HG03378 (cell line): ENCODE data around the gene FAM151B.
A peak's percentile ranks its signal among the peaks of the same experiment; 100 is the strongest.
"Not testable (repeated sequence)": the region's sequence is repeated elsewhere in the genome, so short reads cannot be mapped to it uniquely, and the experiment has no call there.

Experiments
- ATAC-seq: cut with Tn5 transposase; IDR thresholded peaks from one replicate; pipeline ENCODE4 v1.9.1; 2021; ENCODE audit warnings: mild to moderate bottlenecking, moderate library complexity; ENCODE audit not compliant: unreplicated experiment

FAM151B gene, protein sequence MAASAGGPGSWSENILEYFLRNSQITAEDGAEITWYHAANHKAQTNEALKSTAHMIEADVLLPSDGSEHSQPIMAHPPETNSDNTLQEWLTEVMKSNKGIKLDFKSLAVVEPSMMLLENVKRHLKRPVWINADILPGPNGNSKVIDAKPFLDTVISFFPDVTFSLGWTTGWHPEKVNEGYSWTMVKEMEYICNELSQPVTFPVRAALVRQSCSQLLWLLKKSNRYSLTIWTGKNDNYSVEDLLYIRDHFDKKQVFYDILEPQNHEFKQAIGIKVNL

DNA sequence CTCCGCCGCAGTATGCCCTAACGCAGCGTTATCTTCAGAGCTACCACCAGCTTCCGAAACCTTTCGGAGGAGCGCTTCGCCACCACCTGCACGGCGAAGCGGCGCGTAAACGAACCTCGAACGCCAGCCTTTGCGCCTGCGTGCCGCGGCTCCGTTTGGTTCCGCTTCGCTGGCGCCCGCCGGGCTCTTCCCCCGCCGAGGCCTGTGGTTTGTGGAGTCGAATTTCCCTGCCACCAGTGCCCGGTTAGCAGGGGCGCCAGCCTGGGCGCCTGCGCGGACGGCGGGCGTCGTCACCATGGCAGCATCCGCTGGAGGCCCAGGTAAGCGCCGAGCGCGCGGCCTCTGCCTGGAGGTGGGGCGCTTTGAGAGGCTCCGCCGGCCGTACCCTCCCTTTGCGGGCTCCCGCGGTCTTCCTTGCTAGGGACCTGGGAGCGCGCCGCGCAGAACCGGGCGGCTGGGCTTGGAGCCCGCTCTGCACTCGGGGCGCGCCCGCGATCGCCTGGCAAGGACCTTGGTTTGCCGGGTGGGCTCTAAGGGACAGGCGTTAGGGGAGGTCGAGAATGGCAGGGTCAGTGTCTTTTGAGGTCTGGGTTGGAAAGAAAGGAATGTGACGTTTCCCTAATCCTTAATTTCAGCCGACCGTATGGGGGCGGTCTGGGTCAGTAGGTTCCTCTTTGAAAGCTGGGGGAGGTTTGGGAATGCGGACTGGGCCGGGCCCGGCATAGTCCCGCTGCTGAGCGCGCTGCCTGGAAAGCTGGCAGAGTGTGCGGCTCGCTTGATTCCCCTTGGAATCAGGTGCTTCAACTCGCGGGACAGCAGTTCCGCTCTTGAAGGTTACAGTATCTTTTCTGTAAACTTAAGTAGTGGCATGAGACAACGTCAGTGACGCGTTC, at the start of gene FAM151B:
FAM151B (plus strand) TSS at position 272 of the 893 bp plus-strand sequence; CDS start at position 296, 24 bp downstream.
- ATAC-seq = peak; percentile 71

GRCh38 chr5:80438739-80439138, 49.2 kb upstream of the FAM151B start:
- no peak for ATAC-seq

- ATAC-seq = no peak
Measured at GRCh38 chr5:80439213-80439612, 48.7 kb upstream of the FAM151B start.

DNA sequence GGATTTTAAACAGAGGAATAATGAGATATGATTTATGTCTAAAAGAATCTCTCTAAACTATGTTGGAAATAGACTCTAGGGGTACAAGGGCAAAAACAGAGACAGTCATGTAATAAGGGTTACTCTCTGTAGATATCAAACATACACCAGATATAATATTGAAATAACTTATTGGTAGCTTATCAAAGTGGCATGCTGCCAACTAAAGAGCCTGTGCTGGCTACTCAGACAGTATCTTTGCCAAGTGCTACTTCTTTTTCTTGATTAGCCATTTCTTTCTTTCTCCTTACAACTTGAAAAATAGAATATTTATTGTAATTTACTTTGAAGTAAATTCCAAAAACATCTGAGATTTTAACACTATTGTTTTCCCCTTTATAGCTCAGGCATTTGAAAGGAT, 45.2 kb upstream of the FAM151B start:
- no peak for ATAC-seq

DNA sequence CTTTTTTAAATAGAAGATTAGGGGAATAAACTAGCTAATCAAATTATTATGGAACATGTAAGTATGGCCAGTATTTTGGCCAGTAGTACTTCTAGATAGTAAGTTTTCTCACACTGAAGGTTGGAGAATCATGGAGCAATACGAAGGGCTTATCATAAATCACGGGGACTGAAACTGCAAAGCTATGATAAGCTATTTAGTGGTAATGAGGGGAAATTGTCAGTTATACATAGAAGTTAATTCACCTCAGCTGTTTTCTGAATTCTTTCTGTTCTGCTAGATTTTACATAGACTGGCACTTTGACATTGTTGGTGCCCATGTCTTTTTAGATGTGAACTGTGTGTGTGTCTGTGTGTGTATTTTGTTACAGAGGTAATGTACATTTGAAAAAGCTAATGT, 34.5 kb upstream of the FAM151B start:
- ATAC-seq = no peak

- no peak for ATAC-seq
Measured at GRCh38 chr5:80463269-80463668, 24.6 kb upstream of the FAM151B start.

GRCh38 chr5:80466669-80467485, 21.0 kb upstream of the FAM151B start:
- ATAC-seq = no peak

DNA sequence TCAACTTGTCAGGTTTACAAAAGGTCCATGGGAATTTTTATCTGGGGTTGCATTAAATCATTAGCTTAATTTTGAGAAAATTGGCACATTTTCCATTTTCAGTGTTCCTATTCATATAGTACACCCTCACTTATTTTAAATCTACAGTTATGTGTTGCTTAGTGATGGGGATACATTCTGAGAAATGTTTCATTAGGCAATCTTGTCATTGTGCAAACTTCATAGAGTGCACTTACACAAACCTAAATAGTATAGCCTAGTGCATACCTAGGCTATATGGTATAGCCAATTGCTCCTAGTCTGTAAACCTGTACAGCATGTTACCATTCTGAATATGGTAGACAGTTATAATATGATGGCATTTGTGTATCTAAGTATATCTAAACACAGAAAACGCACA, 19.8 kb upstream of the FAM151B start:
- no peak for ATAC-seq

DNA sequence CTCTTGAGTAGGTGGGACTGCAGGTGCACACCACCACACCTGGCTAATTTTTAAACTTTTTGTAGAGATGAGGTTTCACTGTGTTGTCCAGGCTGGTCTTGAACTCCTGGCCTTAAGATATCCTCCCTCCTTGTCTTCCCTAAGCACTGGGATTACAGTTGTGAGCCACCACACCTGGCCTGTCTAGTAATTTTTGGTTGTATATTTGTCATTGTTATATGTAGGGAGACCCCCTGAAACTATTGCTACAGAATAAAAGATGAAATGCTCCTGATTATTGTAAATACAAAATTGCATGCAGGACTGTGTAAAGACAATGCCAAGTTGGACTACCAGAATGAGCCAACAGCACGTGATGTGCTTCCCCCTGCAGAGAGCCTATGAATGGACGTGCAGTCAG, 17.3 kb upstream of the FAM151B start:
- not testable (repeated sequence) for ATAC-seq

GRCh38 chr5:80474929-80475328, 13.0 kb upstream of the FAM151B start:
- ATAC-seq = no peak

DNA sequence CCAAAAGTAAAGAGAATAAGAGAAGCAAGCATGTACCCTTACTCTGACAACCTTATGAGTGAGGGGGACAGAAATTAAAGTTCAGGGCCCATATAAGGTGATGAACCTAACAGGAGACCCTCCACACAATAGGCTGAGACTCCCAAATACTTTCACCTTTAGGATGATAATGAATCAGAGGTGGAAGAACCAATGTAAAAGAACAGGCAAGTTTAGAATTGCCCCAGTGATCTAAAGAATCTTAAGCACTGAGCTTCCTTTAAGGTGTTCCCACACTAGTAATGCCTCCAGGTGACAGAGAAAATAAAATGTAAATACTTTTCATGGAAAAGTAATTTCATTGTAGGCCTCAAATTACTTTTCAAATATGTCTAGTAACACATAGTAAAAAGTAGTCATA, 8.2 kb upstream of the FAM151B start:
- no peak for ATAC-seq

- ATAC-seq = no peak
Measured at GRCh38 chr5:80480354-80480753, 7.5 kb upstream of the FAM151B start.

DNA sequence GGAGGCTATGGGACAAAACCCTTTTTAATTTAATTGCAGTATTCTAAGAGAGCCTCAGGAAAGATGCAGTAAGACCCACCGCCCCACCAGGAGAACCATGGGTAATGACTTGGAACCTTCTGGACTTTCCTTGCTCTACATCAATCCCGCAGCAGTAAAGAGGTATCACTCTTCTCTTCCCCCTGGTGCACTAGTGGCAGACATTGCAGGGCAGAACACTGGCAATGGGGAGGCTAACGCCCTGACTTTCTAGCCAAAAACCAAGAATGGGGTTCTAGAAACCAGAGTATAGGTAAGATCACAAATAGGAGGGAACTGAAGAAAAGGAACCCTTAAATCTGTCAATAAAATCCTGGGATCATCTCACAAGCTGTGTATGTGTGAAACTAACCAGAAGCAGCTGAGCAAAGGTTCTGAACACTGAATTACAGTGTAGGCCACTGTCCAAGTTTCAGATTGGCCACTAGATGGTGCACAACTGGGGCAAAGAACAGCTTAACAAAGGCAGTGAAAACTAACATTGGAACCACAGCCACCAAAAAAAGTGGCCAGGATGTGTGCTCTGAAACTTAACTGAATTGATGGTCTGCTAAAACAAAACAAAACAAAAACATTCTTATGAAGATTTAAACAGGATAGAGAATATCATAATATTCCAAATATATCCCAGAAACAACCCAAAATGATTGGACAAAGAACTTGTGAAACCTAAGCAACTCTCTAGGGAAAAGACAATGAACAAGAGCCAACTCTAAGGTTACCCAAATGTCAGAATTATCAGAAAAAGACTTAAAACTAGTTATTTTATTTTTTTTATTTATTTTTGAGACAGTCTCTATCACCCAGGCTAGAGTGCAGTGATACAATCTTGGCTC, 6.6 kb upstream of the FAM151B start:
- no peak for ATAC-seq

DNA sequence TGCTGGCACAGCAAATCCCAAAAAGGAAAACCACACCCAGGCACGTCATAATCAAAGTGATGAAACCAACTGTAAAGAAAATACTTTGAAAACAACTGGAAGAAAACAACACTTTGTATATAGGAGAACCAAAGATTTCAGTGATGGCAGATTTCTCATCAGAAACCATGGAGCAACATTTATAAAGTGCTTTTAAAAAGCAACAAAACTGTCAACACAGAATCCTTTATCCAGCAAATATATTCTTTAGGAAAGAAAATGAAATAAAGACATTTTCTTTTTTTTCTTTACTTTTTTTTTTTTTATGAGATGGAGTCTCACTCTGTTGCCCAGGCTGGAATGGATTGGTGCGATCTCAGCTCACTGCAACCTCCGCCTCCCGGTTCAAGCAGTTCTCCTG, 5.3 kb upstream of the FAM151B start:
- no peak for ATAC-seq

DNA sequence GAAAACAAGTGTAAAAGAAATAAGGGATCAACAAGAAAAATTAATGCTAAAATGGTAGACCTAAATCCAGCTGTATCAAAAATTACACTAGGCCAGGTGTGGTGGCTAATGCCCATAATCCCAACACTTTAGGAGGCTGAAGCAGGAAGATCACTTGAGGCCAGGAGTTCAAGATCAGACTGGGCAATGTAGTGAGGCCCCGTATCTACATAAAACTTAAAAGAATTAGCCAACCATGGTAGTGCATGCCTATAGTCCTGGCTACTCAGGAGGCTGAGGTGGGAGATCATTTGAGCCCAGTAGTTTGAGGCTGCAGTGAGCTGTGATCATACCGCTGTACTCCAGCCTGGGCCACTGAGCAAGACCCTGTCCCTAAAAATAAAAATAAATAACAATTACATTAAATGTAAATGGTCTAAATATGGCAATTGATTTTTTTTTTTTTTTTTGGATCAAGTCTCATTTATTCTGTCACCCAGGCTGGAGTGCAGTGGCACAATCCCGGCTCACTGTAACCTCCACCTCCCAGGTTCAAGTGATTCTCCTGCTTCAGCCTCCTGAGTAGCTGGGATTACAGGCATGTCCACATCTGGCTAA, 4.2 kb upstream of the FAM151B start:
- no peak for ATAC-seq

DNA sequence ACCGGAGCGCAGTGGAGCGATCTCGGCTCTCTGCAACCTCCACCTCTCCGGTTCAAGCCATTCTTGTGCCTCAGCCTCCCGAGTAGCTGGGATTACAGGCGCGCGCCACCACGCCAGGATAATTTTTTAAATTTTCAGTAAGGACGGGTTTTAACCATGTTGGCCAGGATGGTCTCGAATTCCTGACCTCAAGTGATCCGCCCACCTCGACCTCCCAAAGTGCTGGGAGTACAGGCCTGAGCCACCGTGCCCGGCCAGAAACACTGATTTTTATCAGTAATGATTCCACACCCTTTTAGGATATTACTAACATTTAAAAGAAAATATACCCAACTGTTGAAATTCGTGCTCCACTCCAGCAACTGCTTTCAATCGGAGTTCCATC, 464 bp upstream of the FAM151B start:
- ATAC-seq = no peak

GRCh38 chr5:80491296-80491695, 3.4 kb downstream of the FAM151B start:
- ATAC-seq = no peak

GRCh38 chr5:80492741-80493140, 4.8 kb downstream of the FAM151B start:
- no peak for ATAC-seq

DNA sequence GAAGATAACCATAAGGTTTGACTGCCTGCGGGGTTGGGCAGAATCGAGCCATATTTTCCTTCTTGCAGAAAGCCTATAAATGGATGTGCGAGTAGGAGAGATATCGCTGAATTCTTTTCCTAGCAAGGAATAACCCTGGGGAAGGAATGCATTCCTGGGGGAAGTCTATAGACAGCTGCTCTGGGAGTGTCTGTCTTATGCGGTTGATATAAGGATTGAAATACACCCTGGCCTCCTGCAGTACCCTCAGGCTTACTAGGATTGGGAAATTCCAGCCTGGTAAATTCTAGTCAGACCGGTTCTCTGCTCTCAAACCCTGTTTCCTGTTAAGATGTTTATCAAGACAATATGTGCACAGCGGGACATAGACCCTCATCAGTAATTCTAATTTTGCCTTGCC, 5.5 kb downstream of the FAM151B start:
- ATAC-seq = not testable (repeated sequence)

DNA sequence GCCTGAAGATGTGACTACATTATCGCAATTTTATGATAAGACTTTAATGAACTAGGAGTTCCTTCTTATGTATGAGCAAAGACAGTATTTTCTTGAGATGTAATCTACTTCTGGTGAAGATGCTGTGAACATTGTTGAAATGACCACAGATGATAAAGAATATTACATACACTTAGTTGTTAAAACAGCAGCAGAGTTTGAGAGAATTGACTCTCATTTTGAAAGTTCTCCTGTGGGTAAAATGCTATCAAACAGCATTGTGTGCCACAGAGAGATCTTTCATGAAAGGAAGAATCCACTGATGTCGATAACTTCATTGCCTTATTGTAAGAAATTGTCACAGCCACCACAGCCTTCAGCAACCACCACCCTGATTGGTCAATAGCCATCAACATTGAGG, 8.0 kb downstream of the FAM151B start:
- no peak for ATAC-seq
